Liver (tissue), 3 donors: ENCODE results near the gene TAF15.

ENCODE experiments used
- ATF3 ChIP-seq: IDR thresholded peaks from 2 replicates; pipeline ENCODE4 v1.6.1; 2016; ENCODE audit warnings: antibody characterized with exemption
- CTCF ChIP-seq: fragments of 150-350 bp; IDR thresholded peaks from 2 replicates; pipeline ENCODE4 v1.5.1; 2017; ENCODE audit warnings: improper control_type of control experiment, low read depth, low read length; ENCODE audit not compliant: missing input control
- FOXA2 ChIP-seq: IDR thresholded peaks from 2 replicates; pipeline ENCODE4 v1.6.1; 2016; ENCODE audit warnings: antibody characterized with exemption
- GABPA ChIP-seq, 2 donors: IDR thresholded peaks in 1 of 2; conservative IDR thresholded peaks in 1 of 2; 2 replicates each; pipeline ENCODE4 v1.6.1; 2016; ENCODE audit warnings: antibody characterized with exemption in 2 of 2, mild to moderate bottlenecking in 1 of 2, moderate library complexity in 1 of 2
- JUND ChIP-seq, 2 donors: IDR thresholded peaks; 2 replicates each; pipeline ENCODE4 v1.6.1; 2016; ENCODE audit warnings: antibody characterized with exemption in 2 of 2
- MAX ChIP-seq: IDR thresholded peaks from 2 replicates; pipeline ENCODE4 v1.6.1; 2016; ENCODE audit warnings: antibody characterized with exemption
- RAD21 ChIP-seq, 2 donors: IDR thresholded peaks; 2 replicates each; pipeline ENCODE4 v1.6.1; 2016; ENCODE audit warnings: antibody characterized with exemption in 2 of 2, mild to moderate bottlenecking in 2 of 2
- REST ChIP-seq: IDR thresholded peaks from 2 replicates; pipeline ENCODE4 v1.6.1; 2016; ENCODE audit warnings: antibody characterized with exemption, mild to moderate bottlenecking
- RXRA ChIP-seq, 2 donors: IDR thresholded peaks; 2 replicates each; pipeline ENCODE4 v1.6.1; 2017 to 2018; ENCODE audit warnings: antibody characterized with exemption in 2 of 2, mild to moderate bottlenecking in 1 of 2
- SP1 ChIP-seq: IDR thresholded peaks from 2 replicates; pipeline ENCODE4 v1.6.1; 2018; ENCODE audit warnings: antibody characterized with exemption, mild to moderate bottlenecking
- YY1 ChIP-seq: IDR thresholded peaks from 2 replicates; pipeline ENCODE4 v1.6.1; 2016; ENCODE audit warnings: antibody characterized with exemption, mild to moderate bottlenecking
- ZBTB33 ChIP-seq: IDR thresholded peaks from 2 replicates; pipeline ENCODE4 v1.6.1; 2016; ENCODE audit warnings: antibody characterized with exemption
- donor health status: healthy.
- donor health status: healthy.

- TF ChIP-seq FOXA2 (no peak), CTCF (no peak), ATF3 (no peak), RAD21 (IDR thresholded peaks at IDR 0.05) (no peak), GABPA (IDR thresholded peaks at IDR 0.05 in 1 of 2, conservative IDR thresholded peaks at IDR 0.05 in 1 of 2) (no peak), ZBTB33 (no peak), JUND (IDR thresholded peaks at IDR 0.05) (no peak), MAX (no peak), REST (no peak), YY1 (no peak), RXRA (IDR thresholded peaks at IDR 0.05) (no peak), SP1 (no peak)
These were observed 34.4 kb downstream of the TAF15 start for GRCh38 chr17:35843698-35844097.
